Cardiac muscle cell (in vitro differentiated cells and primary cell): ENCODE results near the gene PPP1R15A. TPM values are rescaled to one million over a fixed set of nuclear protein-coding genes. Genes with fewer than 3 reads are reported as not detected.
"Not testable (repeated sequence)": the region's sequence is repeated elsewhere in the genome, so short reads cannot be mapped to it uniquely, and the experiment has no call there.

Experiments
- DNase-seq, 2 donors: peaks; one replicate each; pipeline versions ENCODE4 v3.0.0 to v3.0.0-alpha.2; 2010 to 2017; ENCODE audit warnings: low read depth in 1 of 2, low spot score in 1 of 2
- H3K27ac ChIP-seq: fragments of 200-600 bp; sonication (generic); 2 replicates; pipeline ENCODE4 v1.5.1; 2016
- H3K27me3 ChIP-seq: fragments of 200-600 bp; sonication (generic); 2 replicates; pipeline ENCODE4 v1.6.0; 2016; ENCODE audit warnings: control low read depth
- H3K36me3 ChIP-seq: fragments of 200-600 bp; sonication (generic); 2 replicates; pipeline ENCODE4 v1.5.1; 2016; ENCODE audit warnings: control low read depth
- H3K4me1 ChIP-seq: fragments of 200-600 bp; sonication (generic); 2 replicates; pipeline ENCODE4 v1.8.1; 2017; ENCODE audit warnings: low read depth, mild to moderate bottlenecking, mixed run types
- H3K4me3 ChIP-seq: fragments of 200-600 bp; sonication (generic); 2 replicates; pipeline ENCODE4 v1.5.1; 2016; ENCODE audit warnings: mild to moderate bottlenecking
- H3K9me3 ChIP-seq: fragments of 200-600 bp; sonication (generic); 2 replicates; pipeline ENCODE4 v1.5.1; 2017; ENCODE audit warnings: low read depth, mild to moderate bottlenecking, control low read depth
- polyA plus RNA-seq: library from polyadenylated mRNA; unstranded; fragments of >200 nt; fragmentation: Nextera tagmentation; extraction: Ambion mirVana; gene quantifications from 2 replicates; pipeline ENCODE4 v1.2.1, GENCODE V29; 2016
- total RNA-seq: library from RNA; depleted of rRNA; stranded (reverse); fragments of >200 nt; gene quantifications from 2 replicates; pipeline ENCODE4 v1.2.3, GENCODE V29; 2016
- TF ChIP-seq, protein P1 (sequence below): IDR thresholded peaks from 2 replicates; pipeline ENCODE4 v1.5.1; 2012; ENCODE audit warnings: low read depth, mild to moderate bottlenecking, low read length

The PPP1R15A gene
- total and polyA plus RNA-seq, 2 experiments from 2014 or later: 85.1 to 87.6 TPM

DNA sequence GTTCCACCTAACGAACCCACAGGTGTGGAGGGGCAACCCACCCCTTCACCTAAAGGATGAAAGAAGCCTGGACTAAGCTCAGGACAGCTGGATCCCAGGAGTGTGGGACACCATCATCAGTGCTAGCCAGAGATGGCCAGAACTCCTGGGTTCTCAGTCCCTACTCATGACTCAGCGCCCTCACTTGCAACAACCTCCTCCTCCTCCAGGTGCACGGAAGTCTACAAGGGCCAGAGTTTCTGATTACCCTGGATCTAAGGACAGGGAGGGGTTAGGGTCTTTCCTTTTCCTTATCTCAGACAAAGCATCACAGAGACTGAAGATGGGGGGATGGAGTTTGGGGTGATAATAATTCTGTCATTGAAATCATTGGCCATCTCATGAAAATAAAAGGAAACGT, 18.3 kb downstream of the PPP1R15A start:
- H3K27ac ChIP-seq: no peak overlapping the region

DNA sequence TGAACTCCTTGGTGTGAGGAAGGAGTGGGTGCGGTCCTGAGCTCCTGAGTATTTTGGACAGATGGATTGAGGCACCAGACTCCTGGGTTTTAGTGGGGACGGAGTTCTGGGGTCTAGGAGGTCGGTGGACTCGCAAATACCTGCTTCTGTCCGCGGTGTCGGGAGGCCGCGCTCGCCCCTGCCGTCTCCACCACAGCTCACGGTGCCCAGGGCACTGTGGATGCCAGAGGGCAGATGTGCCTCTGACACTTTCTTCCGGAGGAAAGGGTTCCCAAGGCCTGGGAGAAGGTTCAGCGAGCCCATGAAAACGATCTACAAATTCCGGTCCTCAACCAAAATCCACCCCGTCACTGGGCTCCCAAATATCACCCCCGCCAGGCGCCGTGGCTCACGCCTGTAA, 23.0 kb downstream of the PPP1R15A start:
- Histone ChIP-seq H3K4me3 (no peak overlapping the region), H3K4me1 (no peaks in the 10 kb centered on the region), H3K9me3 (no peaks in the 10 kb centered on the region), H3K27me3 (no peaks in the 10 kb centered on the region), H3K36me3 (no peaks in the 10 kb centered on the region), H3K27ac (no peak overlapping the region)
- DNase-seq: no peak
- TF ChIP-seq, protein P1, sequence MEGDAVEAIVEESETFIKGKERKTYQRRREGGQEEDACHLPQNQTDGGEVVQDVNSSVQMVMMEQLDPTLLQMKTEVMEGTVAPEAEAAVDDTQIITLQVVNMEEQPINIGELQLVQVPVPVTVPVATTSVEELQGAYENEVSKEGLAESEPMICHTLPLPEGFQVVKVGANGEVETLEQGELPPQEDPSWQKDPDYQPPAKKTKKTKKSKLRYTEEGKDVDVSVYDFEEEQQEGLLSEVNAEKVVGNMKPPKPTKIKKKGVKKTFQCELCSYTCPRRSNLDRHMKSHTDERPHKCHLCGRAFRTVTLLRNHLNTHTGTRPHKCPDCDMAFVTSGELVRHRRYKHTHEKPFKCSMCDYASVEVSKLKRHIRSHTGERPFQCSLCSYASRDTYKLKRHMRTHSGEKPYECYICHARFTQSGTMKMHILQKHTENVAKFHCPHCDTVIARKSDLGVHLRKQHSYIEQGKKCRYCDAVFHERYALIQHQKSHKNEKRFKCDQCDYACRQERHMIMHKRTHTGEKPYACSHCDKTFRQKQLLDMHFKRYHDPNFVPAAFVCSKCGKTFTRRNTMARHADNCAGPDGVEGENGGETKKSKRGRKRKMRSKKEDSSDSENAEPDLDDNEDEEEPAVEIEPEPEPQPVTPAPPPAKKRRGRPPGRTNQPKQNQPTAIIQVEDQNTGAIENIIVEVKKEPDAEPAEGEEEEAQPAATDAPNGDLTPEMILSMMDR: no peak

More for the DNA sequence above, 18.3 kb downstream of the PPP1R15A start:
- Histone ChIP-seq H3K27me3 (no peaks in the 10 kb centered on the region), H3K4me1 (no peaks in the 10 kb centered on the region), H3K36me3 (no peaks in the 10 kb centered on the region), H3K4me3 (no peak overlapping the region), H3K9me3 (no peaks in the 10 kb centered on the region)
- TF ChIP-seq, protein P1: no peak
- DNase-seq: no peak

DNA sequence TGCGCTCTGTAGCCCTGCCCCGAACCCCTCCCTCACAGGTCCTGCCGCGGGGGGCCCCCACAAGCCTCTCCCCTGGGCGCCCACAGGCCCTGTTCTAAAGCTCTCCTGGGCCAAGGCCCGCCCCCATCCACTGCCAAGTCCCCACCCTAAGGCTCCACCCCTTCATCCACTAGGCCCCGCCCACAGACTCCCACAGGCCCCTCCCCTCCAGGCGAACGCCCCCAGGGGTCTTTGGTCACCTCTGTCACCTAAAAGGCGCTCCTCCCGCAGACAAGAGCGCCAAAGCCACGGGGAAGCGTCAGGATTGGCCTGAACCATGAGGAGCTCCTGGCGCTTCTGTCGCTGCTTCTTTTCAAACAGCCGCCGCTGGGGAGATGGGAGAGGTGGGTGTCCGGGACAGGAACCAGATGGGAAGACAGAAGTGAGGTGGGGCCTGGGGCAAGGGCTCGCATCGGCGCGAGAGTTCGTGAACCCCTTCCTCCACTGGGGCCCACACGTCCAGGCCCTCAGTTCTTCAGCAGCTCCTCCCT, 24.0 kb downstream of the PPP1R15A start:
- peak overlapping the region; percentile 68 for H3K27ac ChIP-seq
- peak; percentile 75 to 79 for DNase-seq

DNA sequence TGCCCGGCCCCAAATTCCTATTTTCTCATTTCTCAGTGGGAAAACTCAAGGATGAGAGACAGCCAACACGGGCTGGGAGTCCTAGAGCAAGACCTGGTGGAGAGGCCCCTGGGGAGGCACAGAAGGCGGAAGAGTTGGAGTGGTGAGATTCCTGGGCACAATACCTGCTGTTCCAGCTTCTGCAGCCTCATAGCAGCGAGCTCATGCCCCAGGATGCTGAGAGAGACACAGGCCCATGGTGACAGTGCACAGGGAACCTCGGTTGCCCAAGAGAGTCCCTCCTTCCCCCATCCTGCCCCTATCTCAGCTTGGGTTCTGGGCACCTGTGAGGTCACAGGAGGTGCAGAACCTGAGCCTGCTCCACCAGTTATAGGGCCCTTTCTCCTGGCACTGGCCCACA, 25.0 kb downstream of the PPP1R15A start:
- no peaks in the 10 kb centered on the region for H3K27me3 ChIP-seq
- H3K36me3 ChIP-seq: no peaks in the 10 kb centered on the region
- TF ChIP-seq, protein P1: no peak
- H3K9me3 ChIP-seq: no peaks in the 10 kb centered on the region
- DNase-seq: no peak
- peaks cover 6% of the 10 kb centered on the region for H3K4me1 ChIP-seq
- no peak overlapping the region for H3K4me3 ChIP-seq
- no peak overlapping the region for H3K27ac ChIP-seq

More for the DNA sequence above, 24.0 kb downstream of the PPP1R15A start:
- Histone ChIP-seq H3K4me1 (peaks cover 4% of the 10 kb centered on the region), H3K4me3 (peak overlapping the region; percentile 21), H3K36me3 (no peaks in the 10 kb centered on the region), H3K27me3 (no peaks in the 10 kb centered on the region), H3K9me3 (no peaks in the 10 kb centered on the region)
- TF ChIP-seq, protein P1: no peak

DNA sequence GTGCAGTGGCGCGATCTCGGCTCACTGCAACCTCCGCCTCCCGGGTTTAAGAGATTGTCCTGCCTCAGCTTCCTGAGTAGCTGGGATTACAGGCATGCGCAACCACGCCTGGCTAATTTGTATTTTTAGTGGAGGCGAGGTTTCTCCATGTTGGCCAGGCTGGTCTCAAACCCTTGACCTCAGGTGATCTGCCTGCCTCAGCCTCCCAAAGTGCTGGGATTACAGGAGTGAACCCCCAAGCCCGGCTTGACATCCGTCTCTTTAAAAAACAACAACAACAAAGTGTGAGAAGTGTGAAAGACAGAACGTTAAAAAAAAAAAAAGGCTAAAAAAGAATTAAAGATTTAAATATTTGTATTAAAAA, 27.1 kb downstream of the PPP1R15A start:
- H3K4me3 ChIP-seq: peak overlapping the region; percentile 70
- not testable (repeated sequence) for H3K4me1 ChIP-seq, DNase-seq, H3K9me3 ChIP-seq, H3K27me3 ChIP-seq, H3K36me3 ChIP-seq
- H3K27ac ChIP-seq: peak overlapping the region; percentile 78

DNA sequence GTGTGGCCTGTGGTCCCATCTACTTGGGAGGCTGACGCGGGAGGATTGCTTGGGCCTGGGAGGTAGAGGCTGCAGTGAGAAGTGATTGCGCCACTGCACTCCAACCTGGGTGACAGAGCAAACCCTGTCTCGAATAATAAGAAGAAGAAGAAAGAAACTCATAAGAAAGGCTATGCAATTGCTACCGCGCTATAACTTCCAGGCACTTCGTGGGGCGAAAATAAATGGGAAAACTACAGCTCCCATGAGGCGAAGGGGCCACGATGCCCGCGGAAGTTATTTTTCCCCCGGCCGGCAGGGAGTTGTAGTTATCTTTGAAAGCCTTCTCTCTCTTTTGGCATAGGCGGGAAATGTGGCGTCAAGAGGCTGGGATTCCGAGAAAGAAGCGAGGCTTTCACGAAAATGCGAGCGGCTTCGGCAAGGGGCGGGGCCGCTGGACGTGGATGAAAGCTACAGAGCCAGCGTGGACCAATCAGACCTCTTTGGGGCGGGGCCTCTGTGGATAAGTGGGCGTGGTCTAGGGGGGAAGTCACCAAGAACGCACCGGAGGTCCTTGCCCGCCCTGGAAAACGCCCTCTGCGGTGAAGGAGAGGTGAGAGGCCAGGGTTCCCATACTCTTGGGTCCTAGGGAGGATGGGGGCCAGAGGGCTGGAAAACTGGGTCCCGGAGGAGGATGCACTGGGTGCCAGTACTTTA, 27.7 kb downstream of the PPP1R15A start, which contains the start of gene NUCB1:
TSS of gene NUCB1 (plus strand) at position 532 of the 696 bp plus-strand sequence. CDS start 485 bp downstream, outside the sequence.
- Histone ChIP-seq H3K9me3 (no peaks in the 10 kb centered on the region), H3K27me3 (no peaks in the 10 kb centered on the region)

More for the DNA sequence above, 27.7 kb downstream of the PPP1R15A start, which contains the start of gene NUCB1:
- H3K4me1 ChIP-seq: peaks cover 6% of the 10 kb centered on the region
- TF ChIP-seq, protein P1: peak; percentile 32
- peak; percentile 100 for DNase-seq
- H3K4me3 ChIP-seq: peak within 1 kb of the TSS; percentile 70
- H3K27ac ChIP-seq: peak within 1 kb of the TSS; percentile 78
- H3K36me3 ChIP-seq: peaks cover 3% of the 10 kb centered on the region
